HCT116 (cell line): ENCODE data around the gene FBLL1. TPM values are rescaled to one million over a fixed set of nuclear protein-coding genes. Genes with fewer than 3 reads are reported as not detected.

ENCODE experiments used
- ATAC-seq: fragments of 200-7000 bp; cut with Tn5 transposase; 2 replicates; pipeline ENCODE4 v1.9.1; 2020; ENCODE audit warnings: mild to moderate bottlenecking, moderate library complexity
- BruUV-seq: library from RNA; stranded (reverse); fragments of 400-500 nt; replicated peaks from 2 replicates; lab custom pipeline; 2021; lab: Mats Ljungman, UMichigan
- CTCF ChIA-PET: fragments of 300-600 bp; sonication (Branson Sonifier 250); formaldehyde crosslinking; loops from one replicate; lab custom pipeline; 2021; ENCODE audit warnings: antibody characterized with exemption; lab: Charles Lee
- POLR2A ChIA-PET: fragments of 300-600, 350-600 bp; sonication (Branson Sonifier 250); formaldehyde crosslinking; loops from one replicate; lab custom pipeline; 2021; ENCODE audit warnings: antibody characterized with exemption; lab: Charles Lee
- RAD21 ChIA-PET, 2 experiments: fragments of 300-600 bp; sonication (Branson Sonifier 250); formaldehyde crosslinking; loops; one replicate each; lab custom pipeline; 2023; ENCODE audit warnings: low total read pairs in 2 of 2; ENCODE audit not compliant: uncharacterized antibody in 2 of 2, unreplicated experiment in 2 of 2, low non-redundant PET in 1 of 2; lab: Charles Lee
- DNase-seq: peaks from one replicate; pipeline ENCODE4 v3.0.0-alpha.2; 2010; ENCODE audit warnings: low read depth, low spot score
- H2AFZ ChIP-seq: fragments of 200-600 bp; shearing (Covaris generic), sonication (generic); 2 replicates; pipeline ENCODE4 v1.6.1; 2017; ENCODE audit warnings: low read depth, mixed run types, mixed read lengths, antibody characterized with exemption, low read length; ENCODE audit not compliant: poor library complexity, severe bottlenecking
- H3K27ac ChIP-seq: 2 replicates; pipeline ENCODE4 v1.5.1; 2012; ENCODE audit warnings: low read depth, low read length
- H3K27me3 ChIP-seq: fragments of 200-600 bp; sonication (generic); 2 replicates; pipeline ENCODE4 v1.6.1; 2016; ENCODE audit warnings: mixed run types, low read length, mixed read lengths; ENCODE audit not compliant: insufficient read depth
- H3K36me3 ChIP-seq, 2 experiments: fragments of 200-500 bp in 1 of 2; fragments of 200-600 bp in 1 of 2; sonication (Bioruptor generic) in 1 of 2; sonication (generic) in 1 of 2; 2 replicates each; pipeline versions ENCODE4 v1.5.1 to v1.6.1; 2014 to 2016; ENCODE audit warnings: low read length in 2 of 2, inconsistent platforms in 1 of 2, mixed read lengths in 1 of 2, mixed run types in 1 of 2; ENCODE audit not compliant: insufficient read depth in 2 of 2, control insufficient read depth in 1 of 2
- H3K4me1 ChIP-seq, 2 experiments: fragments of 200-600 bp in 1 of 2; sonication (generic) in 1 of 2; 2 replicates each; pipeline versions ENCODE4 v1.5.1 to v1.6.1; 2012 to 2017; ENCODE audit warnings: low read length in 2 of 2, inconsistent platforms in 1 of 2, mild to moderate bottlenecking in 1 of 2, mixed read lengths in 1 of 2, mixed run types in 1 of 2, moderate library complexity in 1 of 2; ENCODE audit not compliant: insufficient read depth in 2 of 2, control insufficient read depth in 1 of 2
- H3K4me2 ChIP-seq: fragments of 200-600 bp; sonication (generic); 2 replicates; pipeline ENCODE4 v1.6.1; 2017; ENCODE audit warnings: mixed run types, low read length, mixed read lengths
- H3K4me3 ChIP-seq, 2 experiments: fragments of 200-600 bp in 1 of 2; sonication (generic) in 1 of 2; replicated peaks in 1 of 2; 2 replicates each; pipeline ENCODE4 v1.5.1; 2011 to 2016; ENCODE audit warnings: low read length in 2 of 2, control low read depth in 1 of 2, low read depth in 1 of 2, mild to moderate bottlenecking in 1 of 2, mixed read lengths in 1 of 2, mixed run types in 1 of 2
- H3K79me2 ChIP-seq: fragments of 200-600 bp; sonication (generic); 2 replicates; pipeline ENCODE4 v1.6.1; 2017; ENCODE audit warnings: mild to moderate bottlenecking, mixed run types, low read length, moderate library complexity, mixed read lengths; ENCODE audit not compliant: insufficient read depth
- H3K9ac ChIP-seq: fragments of 200-600 bp; sonication (generic); 2 replicates; pipeline ENCODE4 v1.6.1; 2016; ENCODE audit warnings: low read length, mixed read lengths
- H3K9me2 ChIP-seq: fragments of 200-600 bp; sonication (generic), shearing (Covaris generic); 2 replicates; pipeline ENCODE4 v1.6.1; 2017; ENCODE audit warnings: mixed run types, mild to moderate bottlenecking, moderate library complexity; ENCODE audit not compliant: insufficient read depth
- H3K9me3 ChIP-seq, 2 experiments: fragments of 200-500 bp in 1 of 2; fragments of 200-600 bp in 1 of 2; sonication (Bioruptor generic) in 1 of 2; sonication (generic) in 1 of 2; 2 replicates each; pipeline ENCODE4 v1.6.1; 2014 to 2017; ENCODE audit warnings: low read length in 2 of 2, mixed read lengths in 2 of 2, inconsistent platforms in 1 of 2, low read depth in 1 of 2, mild to moderate bottlenecking in 1 of 2, mixed run types in 1 of 2, moderate library complexity in 1 of 2; ENCODE audit not compliant: control insufficient read depth in 1 of 2, insufficient read depth in 1 of 2
- H4K20me1 ChIP-seq: fragments of 200-600 bp; sonication (generic), shearing (Covaris generic); 2 replicates; pipeline ENCODE4 v1.6.1; 2017; ENCODE audit warnings: mixed run types, mild to moderate bottlenecking, moderate library complexity; ENCODE audit not compliant: insufficient read depth
- ATF3 ChIP-seq: IDR thresholded peaks from 2 replicates; pipeline ENCODE4 v1.6.1; 2012
- CTCF ChIP-seq, 3 experiments: fragments of 200-600 bp in 1 of 3; sonication (generic) in 1 of 3; IDR thresholded peaks in 2 of 3; conservative IDR thresholded peaks in 1 of 3; 2 replicates each; pipeline ENCODE4 v1.5.1; 2012 to 2017; ENCODE audit warnings: low read depth in 2 of 3, low read length in 2 of 3, antibody characterized with exemption in 1 of 3, borderline replicate concordance in 1 of 3, control low read depth in 1 of 3, mild to moderate bottlenecking in 1 of 3, mixed read lengths in 1 of 3, mixed run types in 1 of 3, moderate library complexity in 1 of 3; ENCODE audit not compliant: insufficient read depth in 1 of 3
- EGR1 ChIP-seq: IDR thresholded peaks from 2 replicates; pipeline ENCODE4 v1.6.1; 2012; ENCODE audit warnings: low read depth
- EZH2 ChIP-seq: fragments of 200-600 bp; sonication (generic); IDR thresholded peaks from 2 replicates; pipeline ENCODE4 v1.6.1; 2017; ENCODE audit warnings: antibody characterized with exemption, mixed run types
- FOSL1 ChIP-seq: IDR thresholded peaks from 2 replicates; pipeline ENCODE4 v1.6.1; 2012; ENCODE audit warnings: low read depth
- JUND ChIP-seq: IDR thresholded peaks from 2 replicates; pipeline ENCODE4 v1.6.1; 2012
- MAX ChIP-seq: IDR thresholded peaks from 2 replicates; pipeline ENCODE4 v1.6.1; 2012
- POLR2A ChIP-seq: IDR thresholded peaks from 2 replicates; pipeline ENCODE4 v1.7.0; 2011; ENCODE audit warnings: borderline replicate concordance; ENCODE audit not compliant: insufficient read depth, insufficient read length; ENCODE audit errors: extremely low read depth
- POLR2AphosphoS5 ChIP-seq: IDR thresholded peaks from 2 replicates; pipeline ENCODE4 v1.6.1; 2011; ENCODE audit warnings: mild to moderate bottlenecking, low read depth, low read length, moderate library complexity
- RAD21 ChIP-seq: IDR thresholded peaks from 2 replicates; pipeline ENCODE4 v1.6.1; 2012; ENCODE audit warnings: low read depth, mild to moderate bottlenecking
- YY1 ChIP-seq: IDR thresholded peaks from 2 replicates; pipeline ENCODE4 v1.6.1; 2011; ENCODE audit warnings: low read length, low read depth, moderate library complexity, mild to moderate bottlenecking; ENCODE audit not compliant: insufficient replicate concordance; ENCODE audit errors: extremely low read depth
- ZBTB33 ChIP-seq: IDR thresholded peaks from 2 replicates; pipeline ENCODE4 v1.6.1; 2011; ENCODE audit warnings: mild to moderate bottlenecking, low read length, moderate library complexity; ENCODE audit not compliant: insufficient replicate concordance; ENCODE audit errors: extremely low read depth
- ZNF274 ChIP-seq: fragments of 200-500 bp; sonication (Bioruptor generic); IDR thresholded peaks from 2 replicates; pipeline ENCODE4 v1.6.1; 2014; ENCODE audit warnings: mild to moderate bottlenecking, low read depth, low read length, inconsistent platforms
- intact Hi-C: fragments of 100-400 bp; cut with micrococcal nuclease; formaldehyde crosslinking; loops from 2 replicates; pipeline ENCODE4 v1.10.0; 2022
- total RNA-seq: library from RNA; stranded (reverse); gene quantifications from one replicate; pipeline ENCODE4 v1.2.1, GENCODE V29; 2021; ENCODE audit not compliant: unreplicated experiment

Gene FBLL1
- total RNA-seq, 1 experiment from 2014 or later = 0.15 TPM

- intact Hi-C loops = no loop called here
- CTCF ChIA-PET = no interaction called here
- no peaks in the 10 kb centered on the region; the same call in 1 of the 2 replicates for H3K79me2 ChIP-seq
- RAD21 ChIA-PET = no interaction called here
- H3K4me1 ChIP-seq = no peaks in the 10 kb centered on the region
- no peak overlapping the region for H3K27ac ChIP-seq
- peaks cover 0 to 7% of the 10 kb centered on the region in 2 experiments; a peak in 2 of 4 replicates for H3K9me3 ChIP-seq
- ATAC-seq = no peak
- DNase-seq = no peak
- H3K4me2 ChIP-seq = no peak overlapping the region
- H3K36me3 ChIP-seq = peaks cover 62 to 69% of the 10 kb centered on the region in 2 experiments
- TF ChIP-seq RAD21 (no peak), ZNF274 (no peak), FOSL1 (no peak), EZH2 (no peak), POLR2AphosphoS5 (no peak), POLR2A (no peak), EGR1 (no peak), ATF3 (no peak), YY1 (no peak), ZBTB33 (no peak), MAX (no peak), JUND (no peak), CTCF (IDR thresholded peaks at IDR 0.05 in 2 of 3, conservative IDR thresholded peaks at IDR 0.05 in 1 of 3; ENCODE audit: borderline replicate concordance in 1 of 3, insufficient read depth in 1 of 3, low read depth in 2 of 3, low read length in 2 of 3) (no peak)
- TF ChIP-seq, all 23 proteins: peak for 0
- POLR2A ChIA-PET = no interaction called here
- no TSS peak for BruUV-seq
- H4K20me1 ChIP-seq = no peaks in the 10 kb centered on the region
- H3K9me2 ChIP-seq = no peaks in the 10 kb centered on the region
- H2AFZ ChIP-seq = no peak overlapping the region
- H3K9ac ChIP-seq = no peak overlapping the region
- H3K27me3 ChIP-seq = no peaks in the 10 kb centered on the region
- H3K4me3 ChIP-seq = no peak overlapping the region
These were observed 15.2 kb upstream of the FBLL1 start for GRCh38 chr5:168513861-168514428.
